Parietal lobe (tissue), 1 donor: ENCODE results near the gene WNT5A. TPM values are rescaled to one million over a fixed set of nuclear protein-coding genes. Genes with fewer than 3 reads are reported as not detected.

ENCODE experiments used
- total RNA-seq: library from RNA; depleted of rRNA; stranded (reverse); fragments of >200 nt; gene quantifications from one replicate; pipeline ENCODE4 v1.2.3, GENCODE V29; 2014

Gene WNT5A
- 7.8 TPM for total RNA-seq

DNA sequence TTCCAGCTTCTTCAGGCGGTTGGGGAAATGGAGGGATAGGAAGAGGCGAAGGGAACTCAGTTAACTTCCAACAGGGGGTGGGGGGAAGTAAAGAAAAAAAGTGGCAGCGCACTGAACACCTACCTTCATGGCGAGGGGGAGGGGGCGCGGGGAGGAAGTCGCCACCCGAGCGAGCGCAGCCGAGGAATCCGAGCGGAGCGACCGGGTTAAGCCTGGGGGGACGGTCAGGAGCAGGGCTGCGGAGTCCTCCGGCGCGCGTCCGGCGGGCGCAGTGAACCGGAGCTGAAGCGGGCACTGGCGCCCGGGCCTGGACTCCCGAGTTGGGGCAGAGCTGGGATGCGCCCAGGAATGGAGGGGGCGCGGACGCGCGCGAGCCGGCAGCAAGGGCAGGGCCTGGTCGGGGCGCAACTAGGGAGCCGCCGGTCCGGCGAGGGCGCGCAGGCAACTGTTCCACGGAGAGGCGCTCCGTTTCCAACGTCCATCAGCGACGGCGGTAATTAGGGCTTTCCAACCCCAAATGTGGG, at the start of gene WNT5A:
TSS of gene WNT5A (minus strand) at position 450 of the 524 bp plus-strand sequence. CDS start at position 129, 321 bp downstream.

